Stimulated activated naive CD4-positive, alpha-beta T cell treated with Interleukin-2 at 50 U/mL for 16 hours (primary cell): ENCODE data around the gene CCNDBP1.
"Not testable (repeated sequence)": the region's sequence is repeated elsewhere in the genome, so short reads cannot be mapped to it uniquely, and the experiment has no call there.

Experiments used
- DNase-seq: peaks from one replicate; lab custom pipeline; 2025; lab: John Stamatoyannopoulos, UW

The CCNDBP1 gene, protein sequence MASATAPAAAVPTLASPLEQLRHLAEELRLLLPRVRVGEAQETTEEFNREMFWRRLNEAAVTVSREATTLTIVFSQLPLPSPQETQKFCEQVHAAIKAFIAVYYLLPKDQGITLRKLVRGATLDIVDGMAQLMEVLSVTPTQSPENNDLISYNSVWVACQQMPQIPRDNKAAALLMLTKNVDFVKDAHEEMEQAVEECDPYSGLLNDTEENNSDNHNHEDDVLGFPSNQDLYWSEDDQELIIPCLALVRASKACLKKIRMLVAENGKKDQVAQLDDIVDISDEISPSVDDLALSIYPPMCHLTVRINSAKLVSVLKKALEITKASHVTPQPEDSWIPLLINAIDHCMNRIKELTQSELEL

DNA sequence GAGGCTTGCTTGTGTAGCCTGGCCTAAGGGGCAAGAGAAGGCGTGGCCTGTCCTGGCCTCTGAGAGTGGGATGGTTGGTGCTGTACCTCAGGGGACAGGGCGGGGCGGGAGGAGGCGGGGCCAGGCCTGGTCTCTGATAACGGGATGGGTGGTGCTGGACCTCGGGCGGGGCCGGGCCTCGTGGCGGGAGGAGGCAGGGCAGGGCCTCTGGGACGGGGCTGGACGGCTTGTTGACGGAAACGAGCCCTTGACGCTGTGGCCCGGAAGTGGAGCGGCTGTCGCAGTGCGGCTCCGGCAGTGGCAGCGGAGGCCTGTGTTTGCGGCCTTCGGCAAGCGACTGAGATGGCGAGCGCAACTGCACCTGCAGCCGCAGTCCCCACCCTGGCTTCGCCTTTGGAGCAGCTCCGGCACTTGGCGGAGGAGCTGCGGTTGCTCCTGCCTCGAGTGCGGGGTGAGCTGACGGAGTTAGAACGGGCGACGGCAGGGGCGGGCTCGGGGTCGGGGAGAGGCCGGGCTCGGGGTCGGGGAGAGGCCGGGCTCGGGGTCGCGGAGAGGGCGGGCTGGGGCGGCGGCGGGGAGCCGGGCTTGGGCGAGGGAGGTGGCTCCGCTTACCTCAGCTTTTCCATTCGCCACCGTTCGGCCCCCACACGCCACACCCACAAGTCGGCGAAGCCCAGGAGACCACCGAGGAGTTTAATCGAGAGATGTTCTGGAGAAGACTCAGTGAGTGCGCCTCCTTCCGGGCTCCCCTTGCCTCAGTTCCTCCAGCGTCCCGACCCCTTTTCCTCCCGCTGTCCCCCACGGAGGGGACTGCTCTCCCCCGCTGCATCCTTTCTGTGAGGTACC, at the start of gene CCNDBP1:
Gene CCNDBP1 (plus strand): TSS at position 247 of the 846 bp plus-strand sequence. CDS start 96 bp downstream, at position 343.
- peak; percentile 88 for DNase-seq

DNA sequence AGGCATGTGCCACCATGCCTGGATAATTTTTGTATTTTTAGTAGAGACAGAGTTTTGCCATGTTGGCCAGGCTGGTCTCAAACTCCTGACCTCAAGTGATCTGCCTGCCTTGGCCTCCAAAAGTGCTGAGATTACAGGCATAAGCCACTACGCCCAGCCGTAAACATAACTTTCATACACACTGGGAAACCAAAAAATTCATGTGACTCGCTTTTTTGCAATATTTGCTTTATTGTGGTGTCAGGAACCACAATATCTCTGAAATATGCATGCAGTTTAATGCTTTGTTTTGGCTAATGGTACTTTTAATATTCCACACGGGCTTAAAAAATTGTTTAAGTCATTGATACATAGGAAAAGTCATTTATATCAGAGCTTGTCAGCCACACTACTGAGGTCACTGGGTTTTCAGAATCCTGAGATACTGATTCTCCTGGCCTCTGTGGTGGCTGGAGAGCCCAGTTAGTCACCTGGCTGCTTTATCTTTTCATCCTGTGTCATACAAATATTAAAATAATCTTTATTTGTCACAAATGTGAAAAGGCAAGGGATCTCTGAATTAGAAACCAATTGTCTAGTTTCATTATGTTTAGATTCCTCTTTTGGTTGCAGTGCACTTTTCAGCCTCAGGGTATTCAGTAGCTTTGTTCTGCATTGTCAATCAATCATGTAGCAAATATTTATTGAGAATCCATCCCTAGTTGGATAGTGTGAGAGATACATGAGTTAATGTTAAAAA, 41.8 kb upstream of the CCNDBP1 start:
- DNase-seq: no peak

DNA sequence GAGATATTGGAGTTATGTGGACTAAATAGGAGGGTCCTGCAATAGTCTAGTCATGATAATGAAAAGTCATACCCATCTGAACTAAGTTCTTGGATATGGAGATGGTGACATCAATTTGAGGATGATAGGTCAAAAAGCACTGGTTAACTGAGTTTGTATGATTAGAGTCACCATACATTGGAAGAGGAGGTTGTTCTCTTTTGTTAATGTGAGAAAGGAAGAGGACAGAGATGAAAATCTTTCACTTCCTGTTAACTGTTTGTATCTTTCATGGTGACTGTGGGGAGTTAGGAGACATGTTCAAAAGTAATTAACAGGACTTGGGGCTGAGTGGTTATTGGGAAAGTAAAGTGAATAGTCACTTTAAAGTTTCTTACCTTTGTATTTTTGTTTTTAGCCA, 40.7 kb upstream of the CCNDBP1 start:
- no peak for DNase-seq

DNA sequence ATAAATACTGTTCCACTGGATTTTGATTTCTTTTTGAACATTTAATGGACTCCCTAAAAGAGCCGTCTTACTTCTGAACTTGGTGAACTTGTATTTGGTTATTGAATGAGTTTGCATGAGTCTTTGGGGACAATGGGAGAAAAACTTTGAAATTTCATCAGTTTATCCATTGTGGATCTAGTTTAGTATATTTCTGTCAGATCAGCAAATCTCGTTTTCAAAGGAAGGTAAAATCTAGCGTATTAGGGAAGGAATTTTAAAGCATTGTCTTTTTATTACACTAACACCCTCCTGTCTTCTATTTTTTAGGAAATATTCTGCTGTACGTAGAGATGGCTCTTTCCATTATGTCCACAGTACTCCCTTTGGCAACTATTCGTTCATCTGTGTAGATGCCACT, 39.0 kb upstream of the CCNDBP1 start:
- DNase-seq: no peak

DNA sequence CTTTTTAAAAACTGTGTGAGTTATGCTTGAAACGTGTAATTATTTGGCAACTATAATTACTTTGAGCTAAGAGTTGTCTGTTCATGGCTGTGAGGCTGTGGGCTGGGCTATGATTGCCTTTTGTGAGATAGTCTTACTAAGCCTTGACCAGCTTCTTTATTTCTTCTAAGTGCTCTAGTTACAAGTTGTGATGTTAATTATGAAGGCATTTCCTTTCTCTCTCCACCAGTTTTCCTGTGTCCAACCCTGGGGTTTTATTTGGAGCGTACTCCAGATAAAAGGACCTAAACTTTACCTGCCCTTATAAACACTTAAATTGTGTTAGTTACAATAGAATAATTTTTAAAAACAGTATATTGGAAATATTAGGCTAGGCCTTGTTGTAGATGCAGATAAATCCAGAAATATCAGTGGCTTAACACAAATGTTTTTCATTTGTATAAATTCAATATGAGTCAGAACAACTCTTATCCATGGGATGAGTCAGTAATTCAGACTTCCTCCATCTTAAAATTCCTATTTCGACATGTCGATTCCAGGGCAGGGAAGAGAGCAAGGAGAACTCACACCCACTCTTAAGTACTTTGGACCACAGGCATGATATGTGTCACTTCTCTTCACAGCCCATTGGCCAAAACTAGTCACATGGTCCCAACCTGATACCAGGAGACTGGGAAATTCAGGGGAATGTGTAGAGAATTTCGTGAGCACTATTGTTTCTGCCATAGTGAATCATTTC, 34.8 kb upstream of the CCNDBP1 start:
- no peak for DNase-seq

DNA sequence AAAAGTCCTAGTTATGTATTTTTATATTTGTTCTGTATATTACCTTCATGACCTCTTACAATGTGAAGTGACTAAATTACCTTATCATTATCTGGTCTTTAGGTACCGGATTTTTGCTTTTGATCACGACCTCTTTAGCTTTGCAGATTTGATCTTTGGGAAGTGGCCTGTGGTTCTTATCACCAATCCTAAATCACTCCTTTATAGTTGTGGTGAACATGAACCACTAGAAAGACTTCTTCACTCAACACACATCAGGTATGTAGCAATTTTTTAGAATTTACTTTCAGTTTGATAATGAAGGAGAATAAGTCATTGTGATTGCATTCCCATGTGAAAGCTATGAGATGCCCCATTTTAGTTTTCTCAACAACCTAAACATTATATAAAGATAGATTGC, 33.5 kb upstream of the CCNDBP1 start:
- no peak for DNase-seq

DNA sequence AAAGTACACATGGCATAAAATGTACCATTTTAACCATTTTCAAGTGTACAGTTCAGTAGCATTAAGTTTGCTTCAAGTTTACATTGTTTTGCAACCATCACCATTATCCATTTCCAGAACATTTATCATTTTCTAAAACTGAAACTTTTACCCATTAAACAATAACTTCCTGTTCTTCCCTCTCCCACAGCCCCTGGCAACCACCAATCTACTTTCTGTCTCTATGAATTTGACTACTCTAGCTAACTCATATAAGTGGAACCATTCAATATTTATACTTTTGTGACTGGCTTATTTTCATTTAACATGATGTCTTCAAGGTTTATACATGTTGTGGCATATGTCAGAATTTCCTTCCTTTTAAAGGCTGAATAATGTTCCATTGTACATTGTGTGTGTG, 31.9 kb upstream of the CCNDBP1 start:
- no peak for DNase-seq

DNA sequence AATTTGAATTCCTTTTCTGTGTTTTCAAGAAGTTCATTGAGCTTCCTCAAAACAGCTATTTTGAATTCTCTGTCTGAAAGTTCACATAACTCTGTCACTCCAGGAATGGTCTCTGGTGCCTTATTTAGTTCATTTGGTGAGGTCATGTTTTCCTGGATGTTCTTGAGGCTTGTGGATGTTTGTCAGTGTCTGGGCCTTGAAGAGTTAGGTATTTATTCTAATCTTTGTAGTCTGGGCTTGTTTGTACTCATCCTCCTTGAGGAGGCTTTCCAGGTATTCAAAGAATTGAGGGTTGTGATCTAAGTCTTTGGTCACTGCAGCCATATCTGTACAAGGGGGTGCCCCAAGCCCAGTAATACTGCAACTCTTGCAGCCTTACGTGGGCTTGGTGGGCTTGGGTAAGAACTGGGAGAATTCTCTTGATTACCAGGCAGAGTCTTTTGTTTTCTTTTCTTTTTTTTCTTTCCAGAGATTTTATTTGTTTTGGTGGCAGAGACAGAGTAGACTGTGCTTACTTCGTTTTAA, 19.3 kb upstream of the CCNDBP1 start:
- no peak for DNase-seq

DNA sequence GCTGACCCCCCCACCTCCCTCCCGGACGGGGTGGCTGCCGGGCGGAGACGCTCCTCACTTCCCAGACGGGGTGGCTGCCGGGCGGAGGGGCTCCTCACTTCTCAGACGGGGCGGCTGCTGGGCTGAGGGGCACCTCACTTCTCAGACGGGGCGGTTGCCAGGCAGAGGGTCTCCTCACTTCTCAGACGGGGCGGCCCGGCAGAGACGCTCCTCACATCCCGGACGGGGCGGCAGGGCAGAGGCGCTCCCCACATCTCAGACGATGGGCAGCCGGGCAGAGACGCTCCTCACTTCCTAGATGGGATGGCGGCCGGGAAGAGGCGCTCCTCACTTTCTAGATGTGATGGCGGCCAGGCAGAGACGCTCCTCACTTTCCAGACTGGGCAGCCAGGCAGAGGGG, 17.9 kb upstream of the CCNDBP1 start:
- DNase-seq: not testable (repeated sequence)

DNA sequence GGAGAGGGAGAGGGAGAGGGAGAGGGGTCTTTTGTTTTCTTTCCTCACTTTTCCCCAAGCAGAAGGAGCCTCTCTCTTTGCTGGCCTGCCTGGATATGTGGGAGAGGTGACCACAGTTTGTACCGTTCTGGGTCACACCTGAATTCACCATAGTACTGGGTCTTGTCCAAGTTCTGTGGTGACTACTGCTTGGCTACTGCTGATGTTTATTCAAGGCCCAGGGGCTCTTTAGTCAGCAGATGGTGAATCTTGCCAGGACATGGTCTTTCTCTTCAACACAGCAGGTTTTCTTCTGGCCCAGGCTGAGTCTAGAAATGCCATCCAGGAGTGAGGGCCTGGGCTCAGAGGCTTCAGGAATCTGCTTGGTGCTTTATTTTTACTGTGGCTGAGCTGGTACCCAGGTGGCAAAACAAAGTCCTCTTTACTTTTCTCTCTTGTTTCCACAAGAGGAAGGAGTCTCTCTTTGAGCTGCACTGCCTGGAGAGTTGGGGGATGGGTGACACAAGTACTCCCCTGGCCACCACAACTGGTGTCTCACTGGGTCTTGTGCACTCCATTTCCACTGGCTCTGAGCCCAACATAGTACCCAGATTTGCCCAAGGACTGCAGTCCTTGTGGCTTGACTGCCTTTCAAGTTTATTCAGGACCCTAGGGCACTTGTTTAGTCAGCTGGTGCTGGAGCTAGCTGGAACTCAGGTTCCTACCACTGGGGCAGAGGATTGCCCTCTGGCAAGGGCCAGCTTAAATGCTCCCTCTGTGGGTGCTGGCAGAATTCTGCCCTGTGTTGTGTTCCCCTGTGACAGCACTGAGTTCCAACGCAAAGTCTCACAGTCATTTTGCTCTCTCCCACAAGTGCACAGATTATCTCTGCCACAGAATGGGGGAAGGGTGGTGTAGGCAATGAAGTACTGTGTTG, 16.8 kb upstream of the CCNDBP1 start:
- no peak for DNase-seq

DNA sequence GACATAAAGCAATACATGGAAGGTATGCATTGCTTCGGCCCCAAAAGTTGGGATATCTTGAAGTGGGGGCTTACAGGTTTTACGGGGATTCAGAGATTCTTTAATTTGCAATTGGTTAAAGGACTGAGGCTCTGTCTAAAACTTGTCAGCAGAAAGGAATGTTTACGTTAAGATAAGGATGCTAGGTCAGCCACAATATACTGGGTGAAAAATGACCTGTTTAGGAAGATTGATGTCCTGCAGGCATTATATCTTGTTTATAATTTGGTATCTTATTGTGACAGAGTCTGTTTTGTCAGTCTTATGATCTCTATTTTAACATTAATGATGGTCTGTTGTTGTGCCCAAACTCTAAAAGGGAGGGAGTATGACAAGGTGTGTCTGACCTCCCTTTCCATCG, 15.3 kb upstream of the CCNDBP1 start:
- DNase-seq: no peak

DNA sequence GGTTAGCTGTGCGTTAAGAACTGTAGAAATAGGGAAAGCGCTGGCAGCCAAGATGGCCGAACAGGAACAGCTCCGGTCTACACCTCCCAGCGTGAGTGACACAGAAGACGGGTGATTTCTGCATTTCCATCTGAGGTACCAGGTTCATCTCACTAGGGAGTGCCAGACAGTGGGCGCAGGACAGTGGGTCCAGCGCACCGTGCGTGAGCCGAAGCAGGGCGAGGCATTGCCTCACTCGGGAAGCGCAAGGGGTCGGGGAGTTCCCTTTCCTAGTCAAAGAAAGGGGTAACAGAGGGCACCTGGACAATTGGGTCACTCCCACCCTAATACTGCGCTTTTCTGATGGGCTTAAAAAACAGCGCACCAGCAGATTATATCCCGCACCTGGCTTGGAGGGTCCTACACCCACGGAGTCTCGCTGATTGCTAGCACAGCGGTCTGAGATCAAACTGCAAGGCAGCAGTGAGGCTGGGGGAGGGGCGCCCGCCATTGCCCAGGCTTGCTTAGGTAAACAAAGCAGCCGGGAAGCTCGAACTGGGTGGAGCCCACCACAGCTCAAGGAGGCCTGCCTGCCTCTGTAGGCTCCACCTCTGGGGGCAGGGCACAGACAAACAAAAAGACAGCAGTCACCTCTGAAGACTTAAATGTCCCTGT, 9.4 kb upstream of the CCNDBP1 start:
- not testable (repeated sequence) for DNase-seq

DNA sequence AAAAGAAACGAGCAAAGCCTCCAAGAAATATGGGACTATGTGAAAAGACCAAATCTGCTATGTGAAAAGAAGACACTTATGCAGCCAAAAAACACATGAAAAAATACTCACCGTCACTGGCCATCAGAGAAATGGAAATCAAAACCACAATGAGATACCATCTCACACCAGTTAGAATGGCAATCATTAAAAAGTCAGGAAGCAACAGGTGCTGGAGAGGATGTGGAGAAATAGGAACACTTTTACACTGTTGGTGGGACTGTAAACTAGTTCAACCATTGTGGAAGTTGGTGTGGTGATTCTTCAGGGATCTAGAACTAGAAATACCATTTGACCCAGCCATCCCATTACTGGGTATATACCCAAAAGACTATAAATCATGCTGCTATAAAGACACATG, 8.1 kb upstream of the CCNDBP1 start:
- DNase-seq: not testable (repeated sequence)

DNA sequence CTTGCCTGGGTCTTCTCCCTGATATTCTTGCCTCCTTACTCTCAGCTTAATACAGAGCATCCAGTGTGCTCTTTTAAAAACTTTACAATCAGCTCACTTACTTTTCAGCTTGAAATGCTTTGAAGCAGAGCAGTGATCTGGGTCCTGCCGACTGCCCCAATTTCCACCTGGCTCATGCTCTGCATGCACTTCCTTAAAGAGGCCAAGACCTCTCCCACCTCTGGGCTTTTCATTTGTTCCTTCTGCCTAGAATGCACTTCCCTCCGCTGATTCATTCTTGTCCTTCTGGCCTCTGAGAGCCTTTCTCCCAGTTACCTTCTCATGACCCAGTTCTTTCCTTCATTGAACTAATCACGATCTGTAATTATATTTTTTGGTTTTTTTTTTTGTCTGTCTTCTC, 1.9 kb upstream of the CCNDBP1 start:
- no peak for DNase-seq

DNA sequence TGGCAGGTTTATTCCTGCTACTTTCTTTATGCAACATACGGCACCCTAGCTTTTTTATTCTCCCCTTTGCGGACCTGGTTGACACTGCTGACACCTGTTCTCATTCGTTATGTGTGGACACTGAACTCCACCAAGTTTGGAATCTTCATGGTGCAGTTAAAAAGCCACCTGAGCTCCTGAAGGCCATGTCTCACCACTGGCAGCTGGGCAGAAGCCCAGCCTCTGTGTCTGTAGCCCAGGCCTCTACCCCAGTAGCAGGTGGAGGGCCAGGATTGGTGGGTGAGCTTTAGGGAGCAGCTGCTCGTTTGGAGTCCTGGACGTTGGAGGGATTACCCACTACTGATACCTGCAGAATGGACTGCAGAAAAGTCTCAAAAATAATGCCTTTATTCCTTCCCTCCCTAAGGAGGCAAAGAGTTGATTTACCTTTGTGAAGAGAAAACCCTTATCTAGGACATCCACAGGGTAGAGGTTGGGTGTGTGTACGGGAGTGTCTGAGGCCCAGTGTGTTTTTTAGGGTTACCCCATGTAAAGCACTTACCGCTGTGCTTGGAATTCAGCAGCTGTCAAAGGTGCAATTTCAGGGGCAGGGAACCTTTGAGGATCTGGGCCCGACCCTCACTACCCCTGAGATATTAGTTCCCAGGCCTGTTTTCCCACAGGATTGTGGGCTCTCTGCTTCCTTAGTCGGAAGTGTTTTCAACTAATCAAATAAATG, 637 bp upstream of the CCNDBP1 start:
- DNase-seq: no peak

DNA sequence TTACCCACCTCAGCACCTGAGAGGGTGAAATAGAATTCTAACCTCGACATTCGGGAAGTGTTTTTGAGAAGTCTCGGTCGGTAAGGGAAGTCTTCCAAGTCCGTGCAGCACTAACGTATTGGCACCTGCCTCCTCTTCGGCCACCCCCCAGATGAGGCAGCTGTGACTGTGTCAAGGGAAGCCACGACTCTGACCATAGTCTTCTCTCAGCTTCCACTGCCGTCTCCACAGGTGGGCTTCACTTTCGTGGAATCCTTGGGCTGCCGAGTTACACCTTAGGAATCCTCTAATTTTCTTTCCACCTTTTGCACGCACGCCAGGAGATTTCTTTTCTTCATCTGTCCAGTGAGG, 775 bp downstream of the CCNDBP1 start:
- DNase-seq: no peak

DNA sequence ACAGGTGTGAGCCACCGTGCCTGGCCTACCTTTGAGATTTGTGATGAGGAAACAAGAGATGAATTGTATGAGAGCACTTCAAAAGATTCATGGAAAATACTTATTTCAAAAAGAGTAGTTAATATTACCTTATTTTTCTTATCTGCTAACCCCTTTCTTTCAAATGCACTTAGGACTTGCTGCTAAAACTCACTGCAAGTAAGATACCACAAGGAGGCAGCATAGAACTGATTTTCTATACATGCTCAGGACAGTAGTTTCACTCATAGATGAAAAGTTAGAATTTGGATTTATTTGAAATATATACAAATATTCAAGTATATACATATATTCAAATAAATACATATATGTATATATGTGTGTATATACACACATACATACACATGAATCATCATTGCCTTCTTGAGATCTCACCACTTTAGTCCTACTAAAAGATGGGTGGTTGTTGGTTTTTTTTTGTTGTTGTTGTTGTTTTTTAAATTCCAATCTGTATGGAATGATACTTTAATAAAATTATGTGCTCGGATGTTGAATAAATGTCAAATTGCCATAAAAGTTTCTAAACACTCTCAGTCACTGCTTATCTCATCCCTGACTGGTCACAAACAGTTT, 2.4 kb downstream of the CCNDBP1 start:
- no peak for DNase-seq

DNA sequence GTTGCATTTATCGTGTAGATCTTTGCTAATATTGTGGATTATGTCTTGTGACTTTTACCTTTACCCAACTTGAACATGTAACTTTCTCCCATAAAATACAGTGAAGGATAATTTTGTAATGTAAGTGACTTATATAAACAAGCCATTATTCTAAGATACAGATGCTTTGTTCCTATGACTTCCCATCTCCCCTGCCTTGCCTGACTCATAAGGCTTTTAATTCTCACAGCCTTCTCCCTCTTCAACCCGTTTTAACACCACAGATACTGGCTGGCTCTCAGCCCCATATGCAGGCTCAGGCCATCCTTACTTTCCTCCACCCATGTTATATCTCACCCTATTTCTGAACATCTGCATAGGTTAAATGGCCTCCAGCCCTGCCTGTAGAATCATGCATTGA, 4.1 kb downstream of the CCNDBP1 start:
- DNase-seq: no peak

DNA sequence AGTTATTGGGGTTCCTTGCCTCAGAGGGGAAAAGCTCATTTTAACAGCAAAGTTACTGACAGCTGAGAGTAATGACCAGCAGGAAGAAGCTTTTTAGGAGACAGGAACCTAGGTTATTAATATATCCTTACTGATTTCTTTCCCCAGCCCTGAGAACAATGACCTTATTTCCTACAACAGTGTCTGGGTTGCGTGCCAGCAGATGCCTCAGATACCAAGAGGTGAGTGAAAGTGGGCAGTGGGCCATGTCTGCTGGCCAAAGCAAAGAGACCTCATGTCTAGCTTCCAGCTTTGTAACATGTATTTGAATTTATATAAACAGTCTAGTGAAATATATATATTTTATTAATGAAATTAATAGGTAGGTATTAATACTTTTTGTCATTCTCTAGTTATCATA, 5.0 kb downstream of the CCNDBP1 start:
- DNase-seq: no peak
